Brain pericyte (primary cell): ENCODE measurements around the gene NRCAM.

Experiments
- DNase-seq: peaks from one replicate; pipeline ENCODE4 v3.0.0-alpha.2; 2012; ENCODE audit warnings: low read depth, low spot score

Gene NRCAM

GRCh38 chr7:108459922-108460551, 3.8 kb upstream of the NRCAM start:
- no peak for DNase-seq

- DNase-seq: no peak
These were observed 1.6 kb upstream of the NRCAM start for GRCh38 chr7:108457871-108458270.

- no peak for DNase-seq
These were observed 757 bp upstream of the NRCAM start for GRCh38 chr7:108456845-108457540.

GRCh38 chr7:108455551-108455997, 662 bp downstream of the NRCAM start:
- DNase-seq: no peak

GRCh38 chr7:108454674-108455550, 1.3 kb downstream of the NRCAM start:
- no peak for DNase-seq

GRCh38 chr7:108454317-108454673, 1.9 kb downstream of the NRCAM start:
- DNase-seq: no peak

GRCh38 chr7:108453320-108453719, 2.9 kb downstream of the NRCAM start:
- DNase-seq: no peak

- no peak for DNase-seq
These were observed 3.5 kb downstream of the NRCAM start for GRCh38 chr7:108452707-108453106.

GRCh38 chr7:108451296-108451848, 4.9 kb downstream of the NRCAM start:
- DNase-seq: no peak

- DNase-seq: no peak
These were observed 6.1 kb downstream of the NRCAM start for GRCh38 chr7:108450160-108450559.

GRCh38 chr7:108449521-108449920, 6.7 kb downstream of the NRCAM start:
- no peak for DNase-seq

GRCh38 chr7:108448584-108449505, 7.4 kb downstream of the NRCAM start:
- DNase-seq: no peak

- DNase-seq: no peak
These were observed 14.1 kb downstream of the NRCAM start for GRCh38 chr7:108442039-108442568.

- DNase-seq: no peak
These were observed 14.8 kb downstream of the NRCAM start for GRCh38 chr7:108441392-108441955.

- no peak for DNase-seq
These were observed 15.6 kb downstream of the NRCAM start for GRCh38 chr7:108440613-108441012.

GRCh38 chr7:108436906-108437305, 19.3 kb downstream of the NRCAM start:
- DNase-seq: no peak

- DNase-seq: no peak
These were observed 22.2 kb downstream of the NRCAM start for GRCh38 chr7:108434010-108434409.

- DNase-seq: no peak
These were observed 25.1 kb downstream of the NRCAM start for GRCh38 chr7:108431099-108431498.

- DNase-seq: no peak
These were observed 25.6 kb downstream of the NRCAM start for GRCh38 chr7:108430664-108431063.

- no peak for DNase-seq
These were observed 28.5 kb downstream of the NRCAM start for GRCh38 chr7:108427766-108428165.
